Spleen (tissue), 7 donors: Measurements from ENCODE around the gene ATXN1.
"Not testable (repeated sequence)": the region's sequence is repeated elsewhere in the genome, so short reads cannot be mapped to it uniquely, and the experiment has no call there.

Source experiments
- CTCF ChIP-seq, 11 experiments: fragments of 200-600 bp in 7 of 11; fragments of 450-650 bp in 4 of 11; sonication (generic) in 4 of 11; IDR thresholded peaks in 8 of 11; conservative IDR thresholded peaks in 3 of 11; 1 replicate in 7 of 11; 2 replicates in 4 of 11; pipeline versions ENCODE4 v1.4.0 to v1.8.0; 2016 to 2021; ENCODE audit warnings: antibody characterized with exemption in 11 of 11, inconsistent platforms in 4 of 11, mild to moderate bottlenecking in 1 of 11
- POLR2AphosphoS5 ChIP-seq, 3 donors: sonication (generic); formaldehyde crosslinking; IDR thresholded peaks; one replicate each; pipeline ENCODE4 v1.5.1; 2017; ENCODE audit warnings: antibody characterized with exemption in 3 of 3
- donor health status: DM: no; HTN: no; CAD: no; lungs with moderate emphysema.
- donor health status: DM: no; HTN: no; CAD: no.
- donor health status: DM: no; HTN: no; CAD: no.

GRCh38 chr6:16390909-16391450, 370.3 kb downstream of the ATXN1 start:
- TF ChIP-seq CTCF (IDR thresholded peaks at IDR 0.05 in 8 of 11, conservative IDR thresholded peaks at IDR 0.05 in 3 of 11); POLR2AphosphoS5 (IDR thresholded peaks at IDR 0.05): not testable (repeated sequence)
